ENCODE data around the gene FBRSL1.
"Not testable (repeated sequence)": the region's sequence is repeated elsewhere in the genome, so short reads cannot be mapped to it uniquely, and the experiment has no call there.

The FBRSL1 gene

DNA sequence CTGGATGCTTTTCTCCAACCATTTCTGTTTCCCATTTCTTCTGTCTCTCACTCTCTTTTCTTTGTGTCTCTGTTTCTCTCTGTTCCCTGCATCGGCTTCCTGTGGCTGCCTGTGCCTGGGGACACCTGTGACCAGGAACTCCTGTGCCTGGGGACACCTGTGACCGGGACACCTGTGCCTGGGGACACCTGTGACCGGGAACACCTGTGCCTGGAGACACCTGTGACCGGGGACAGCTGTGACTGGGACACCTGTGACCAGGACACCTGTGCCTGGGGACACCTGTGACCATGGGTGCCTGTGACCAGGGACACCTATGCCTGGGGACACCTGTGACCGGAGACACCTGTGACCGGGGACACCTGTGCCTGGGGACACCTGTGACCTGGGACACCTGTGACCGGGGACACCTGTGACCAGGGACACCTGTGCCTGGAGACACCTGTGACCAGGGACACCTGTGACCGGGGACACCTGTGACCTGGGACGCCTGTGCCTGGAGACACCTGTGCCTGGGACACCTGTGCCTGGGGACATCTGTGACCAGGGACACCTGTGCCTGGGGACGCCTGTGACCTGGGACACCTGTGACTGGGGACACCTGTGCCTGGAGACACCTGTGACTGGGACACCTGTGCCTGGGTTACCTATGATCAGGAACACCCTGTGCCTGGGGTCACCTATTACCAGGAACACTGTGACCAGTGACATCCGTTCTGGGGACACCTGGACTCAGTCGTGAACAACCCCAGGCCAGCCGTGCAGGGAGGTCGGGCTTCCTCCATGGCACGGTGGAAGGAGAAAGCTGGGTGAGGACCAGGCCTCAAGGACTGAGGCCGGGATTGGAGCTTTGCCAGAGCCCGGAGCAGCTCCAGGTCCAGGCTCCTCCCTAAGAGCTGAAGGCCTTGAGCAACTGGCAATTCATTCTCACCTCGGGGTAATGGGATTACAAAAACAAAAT lies 23.4 kb upstream of the FBRSL1 start:
- no peak overlapping the region for H3K4me3 ChIP-seq (ENCODE audit: low read depth, low read length)
- DNase-seq (ENCODE audit: low read depth): no peak

DNA sequence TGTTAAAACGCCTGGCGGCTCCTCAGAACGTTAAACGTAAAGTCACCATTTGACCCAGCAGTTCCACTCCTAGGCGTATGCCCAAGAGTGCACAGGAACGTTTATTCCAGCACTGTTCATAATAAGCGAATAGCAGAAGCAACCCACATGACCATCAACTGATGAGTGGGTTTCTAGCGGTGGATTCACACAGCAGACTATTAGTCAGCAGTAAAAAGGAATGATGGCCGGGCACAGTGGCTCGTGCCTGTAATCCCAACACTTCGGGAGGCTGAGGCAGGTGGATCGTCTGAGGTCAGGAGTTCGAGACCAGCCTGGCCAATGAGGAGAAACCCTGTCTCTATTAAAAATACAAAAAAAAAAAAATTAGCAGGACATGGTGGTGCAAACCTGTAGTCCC lies 22.4 kb upstream of the FBRSL1 start:
- DNase-seq (ENCODE audit: low read depth): no peak
- H3K4me3 ChIP-seq (ENCODE audit: low read depth, low read length): no peak overlapping the region

DNA sequence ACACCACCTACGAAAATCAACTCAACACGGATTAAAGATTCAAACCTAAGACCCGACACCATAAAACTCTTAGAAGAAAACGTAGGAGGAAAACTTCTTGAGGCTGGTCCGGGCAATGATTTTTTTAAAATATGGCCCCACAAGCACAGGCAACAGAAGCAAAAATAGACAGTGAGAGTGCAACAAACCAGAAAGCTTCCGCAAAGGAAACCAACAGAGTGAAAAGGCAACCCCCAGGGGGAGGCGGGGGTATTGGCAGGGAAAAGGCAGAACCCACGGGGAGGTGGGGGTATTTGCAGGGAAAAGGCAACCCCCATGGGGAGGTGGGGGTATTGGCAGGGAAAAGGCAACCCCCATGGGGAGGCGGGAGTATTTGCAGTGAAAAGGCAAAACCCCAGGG lies 20.5 kb upstream of the FBRSL1 start:
- DNase-seq (ENCODE audit: low read depth): no peak
- H3K4me3 ChIP-seq (ENCODE audit: low read depth, low read length): no peak overlapping the region

DNA sequence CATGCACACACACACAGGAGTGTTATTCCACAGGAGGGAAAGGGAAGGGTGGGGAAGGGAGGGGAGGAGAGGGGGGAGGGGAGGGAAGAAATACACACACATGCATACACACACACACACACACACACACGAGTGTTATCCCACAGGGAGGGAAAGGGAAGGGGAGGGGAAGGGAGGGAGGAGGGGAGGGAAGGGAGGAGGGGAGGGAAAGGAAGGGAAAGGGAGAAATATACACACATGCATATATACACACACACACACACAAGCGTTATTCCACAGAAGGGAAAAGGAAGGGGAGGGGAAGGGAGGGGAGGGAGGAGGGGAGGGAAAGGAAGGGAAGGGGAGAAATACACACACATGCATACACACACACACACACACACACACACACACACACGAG lies 19.6 kb upstream of the FBRSL1 start:
- no peak for DNase-seq (ENCODE audit: low read depth)

DNA sequence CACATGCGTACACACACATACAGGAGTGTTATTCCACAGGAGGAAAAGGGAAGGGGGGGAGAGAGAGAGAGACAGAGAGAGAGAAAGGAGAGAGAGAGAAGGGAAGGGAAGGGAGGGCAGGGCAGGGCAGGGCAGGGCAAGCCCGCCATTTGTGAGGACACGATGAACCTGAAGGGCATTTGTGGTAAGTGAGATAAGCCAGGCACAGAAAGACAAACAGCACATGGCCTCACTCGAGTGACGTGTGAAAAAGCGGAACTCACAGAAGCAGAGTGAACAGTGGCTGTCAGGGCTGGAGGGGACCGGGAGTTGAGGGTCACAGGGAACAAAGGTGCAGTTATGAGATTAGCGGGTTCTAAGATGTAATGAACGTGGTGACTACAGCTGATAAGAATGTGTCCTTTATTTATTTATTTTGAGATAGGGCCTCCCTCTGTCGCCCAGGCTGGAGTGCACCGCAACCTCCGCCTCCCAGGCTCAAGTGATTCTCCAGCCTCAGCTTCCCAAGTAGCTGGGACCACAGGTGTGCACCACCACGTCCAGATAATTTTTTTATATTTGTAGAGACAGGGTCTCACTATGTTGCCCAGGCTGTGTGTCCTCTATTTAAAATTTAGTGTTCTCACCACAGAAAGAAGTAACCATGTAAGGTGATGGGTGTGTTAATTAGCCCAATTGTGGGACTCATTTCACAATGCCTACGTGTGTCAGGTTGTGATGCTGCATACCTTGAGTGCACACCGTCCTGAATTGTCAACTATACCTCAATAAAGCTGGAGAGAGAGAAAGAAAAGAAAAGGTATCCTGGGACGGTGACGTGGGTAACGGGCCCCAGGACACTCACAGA lies 18.7 kb upstream of the FBRSL1 start:
- no peak overlapping the region for H3K4me3 ChIP-seq (ENCODE audit: low read depth, low read length)
- no peak for DNase-seq (ENCODE audit: low read depth)

More for the DNA sequence above, 19.6 kb upstream of the FBRSL1 start:
- H3K4me3 ChIP-seq (ENCODE audit: low read depth, low read length): no peak overlapping the region

DNA sequence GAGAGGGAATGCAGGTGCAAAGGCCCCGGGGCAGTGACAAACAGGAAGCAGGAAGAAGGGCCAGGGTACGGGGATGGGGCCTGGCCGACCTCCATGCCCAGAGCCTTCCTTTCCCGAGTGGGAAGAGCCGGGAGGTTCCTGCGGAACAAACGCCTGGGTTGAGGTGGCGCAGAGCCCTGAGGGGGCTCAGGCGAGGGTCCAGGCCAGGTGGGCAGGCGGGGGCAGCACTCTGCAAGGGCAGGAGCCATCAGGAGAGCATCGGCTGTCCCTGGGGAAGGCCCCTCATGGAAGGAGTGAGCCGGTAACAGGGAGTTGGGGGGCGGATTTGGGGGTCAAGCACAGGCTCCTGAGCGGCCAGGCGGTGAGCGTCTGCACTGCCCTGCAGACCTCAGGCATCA lies 18.1 kb upstream of the FBRSL1 start:
- DNase-seq (ENCODE audit: low read depth): no peak
- no peak overlapping the region for H3K4me3 ChIP-seq (ENCODE audit: low read depth, low read length)

DNA sequence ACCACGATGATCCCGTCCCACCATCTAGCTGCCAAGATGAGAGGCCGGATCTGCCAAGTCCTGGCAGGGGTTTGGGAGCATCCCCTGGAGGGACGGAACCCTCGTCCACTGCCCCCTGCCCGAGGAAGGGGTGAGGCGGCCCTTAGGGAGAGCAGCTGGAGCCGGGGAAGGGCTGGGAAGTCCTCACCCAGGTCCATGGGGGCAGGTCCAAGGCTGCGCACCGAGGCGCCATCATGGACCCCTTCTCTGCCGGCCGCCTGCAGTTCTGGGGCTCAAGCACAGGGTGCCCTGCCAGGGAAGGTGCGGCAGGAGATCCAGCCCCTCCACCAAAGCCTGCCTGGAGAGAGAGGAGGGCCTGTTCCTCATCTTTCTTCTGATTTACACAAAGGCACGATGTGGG lies 17.6 kb upstream of the FBRSL1 start:
- no peak overlapping the region for H3K4me3 ChIP-seq (ENCODE audit: low read depth, low read length)
- no peak for DNase-seq (ENCODE audit: low read depth)

DNA sequence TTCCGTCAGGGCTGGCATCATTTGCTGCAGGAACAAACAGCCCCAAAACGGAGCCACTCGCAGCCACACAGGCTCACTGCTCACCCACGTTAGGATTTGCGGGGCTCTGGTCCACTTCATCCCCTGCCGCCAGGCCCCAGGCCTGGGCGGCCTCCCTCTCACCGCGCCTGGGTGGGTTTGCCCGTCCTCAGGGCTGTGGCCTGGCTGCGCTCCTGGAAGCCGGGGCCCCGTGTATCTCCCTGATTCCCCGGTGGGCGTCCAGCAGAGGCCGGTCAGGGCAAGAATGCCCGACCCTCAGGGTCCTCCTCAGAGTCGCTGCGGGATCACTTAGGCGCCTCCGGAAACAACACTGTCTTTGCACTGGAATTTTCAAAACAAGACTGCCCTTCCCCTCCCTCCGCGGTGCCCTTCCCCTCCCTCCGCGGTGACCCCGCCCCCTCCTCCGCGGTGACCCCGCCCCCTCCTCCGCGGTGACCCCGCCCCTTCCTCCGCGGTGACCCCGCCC lies 15.7 kb upstream of the FBRSL1 start:
- no peak for DNase-seq (ENCODE audit: low read depth)
- peak overlapping the region; percentile 34 for H3K4me3 ChIP-seq (ENCODE audit: low read depth, low read length)

DNA sequence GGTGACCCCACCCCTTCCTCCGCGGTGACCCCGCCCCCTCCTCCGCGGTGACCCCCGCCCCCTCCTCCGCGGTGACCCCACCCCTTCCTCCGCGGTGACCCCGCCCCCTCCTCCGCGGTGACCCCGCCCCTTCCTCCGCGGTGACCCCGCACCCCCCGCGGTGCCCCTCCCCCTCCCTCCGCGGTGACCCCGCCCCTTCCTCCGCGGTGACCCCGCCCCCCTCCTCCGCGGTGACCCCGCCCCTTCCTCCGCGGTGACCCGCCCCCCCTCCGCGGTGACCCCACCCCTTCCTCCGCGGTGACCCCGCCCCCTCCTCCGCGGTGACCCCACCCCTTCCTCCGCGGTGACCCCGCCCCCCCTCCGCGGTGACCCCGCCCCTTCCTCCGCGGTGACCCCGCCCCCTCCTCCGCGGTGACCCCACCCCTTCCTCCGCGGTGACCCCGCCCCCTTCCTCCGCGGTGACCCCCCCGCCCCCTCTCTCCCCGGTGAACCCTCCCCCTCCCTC lies 15.1 kb upstream of the FBRSL1 start:
- H3K4me3 ChIP-seq (ENCODE audit: low read depth, low read length); DNase-seq (ENCODE audit: low read depth): not testable (repeated sequence)

DNA sequence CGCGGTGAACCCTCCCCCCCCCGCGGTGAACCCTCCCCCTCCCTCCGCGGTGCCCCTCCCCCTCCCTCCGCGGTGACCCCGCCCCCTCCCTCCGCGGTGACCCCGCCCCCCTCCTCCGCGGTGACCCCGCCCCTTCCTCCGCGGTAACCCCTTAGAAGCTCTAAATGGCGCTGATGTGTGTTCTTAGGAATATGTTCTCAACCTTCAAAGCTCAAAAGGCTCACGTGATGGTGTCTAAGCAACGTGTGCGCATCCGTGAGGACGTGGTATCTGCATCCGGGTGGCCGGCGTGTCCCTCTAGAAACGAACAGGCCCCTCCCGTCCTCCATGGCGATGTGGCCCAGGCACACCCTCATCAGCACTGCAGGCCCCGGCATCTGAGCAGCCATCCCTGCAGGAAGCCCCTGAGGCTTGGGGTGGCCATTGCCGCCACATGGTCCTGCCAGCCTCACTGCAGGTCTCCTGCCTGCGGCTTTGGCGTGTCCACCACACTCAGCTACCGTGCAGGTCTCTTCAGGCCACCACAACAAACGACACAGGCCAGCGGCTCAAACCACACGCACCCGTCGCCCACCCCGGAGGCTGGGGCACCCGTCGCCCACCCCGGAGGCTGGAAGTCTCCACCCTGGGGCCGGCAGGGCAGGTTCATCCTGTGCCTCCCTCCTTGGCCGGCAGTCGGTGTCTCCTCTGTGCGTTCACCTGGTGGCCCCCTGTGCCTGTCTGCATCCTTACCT lies 14.5 kb upstream of the FBRSL1 start:
- no peak overlapping the region for H3K4me3 ChIP-seq (ENCODE audit: low read depth, low read length)
- DNase-seq (ENCODE audit: low read depth): no peak

DNA sequence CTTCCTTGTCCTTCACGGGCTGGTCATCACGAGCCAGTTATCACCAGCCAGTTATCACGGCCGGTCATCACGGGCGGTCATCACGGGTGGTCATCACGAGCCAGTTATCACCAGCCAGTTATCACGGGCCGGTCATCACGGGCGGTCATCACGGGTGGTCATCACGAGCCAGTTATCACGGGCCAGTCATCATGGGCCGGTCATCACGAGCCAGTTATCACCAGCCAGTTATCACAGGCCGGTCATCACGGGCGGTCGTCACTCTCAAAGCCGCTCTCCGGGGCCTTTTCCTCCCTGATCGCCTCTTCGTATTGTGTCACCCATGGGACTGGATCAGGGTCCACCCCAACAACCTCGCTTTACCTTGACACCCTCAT lies 13.9 kb upstream of the FBRSL1 start:
- DNase-seq (ENCODE audit: low read depth): no peak
- H3K4me3 ChIP-seq (ENCODE audit: low read depth, low read length): no peak overlapping the region

DNA sequence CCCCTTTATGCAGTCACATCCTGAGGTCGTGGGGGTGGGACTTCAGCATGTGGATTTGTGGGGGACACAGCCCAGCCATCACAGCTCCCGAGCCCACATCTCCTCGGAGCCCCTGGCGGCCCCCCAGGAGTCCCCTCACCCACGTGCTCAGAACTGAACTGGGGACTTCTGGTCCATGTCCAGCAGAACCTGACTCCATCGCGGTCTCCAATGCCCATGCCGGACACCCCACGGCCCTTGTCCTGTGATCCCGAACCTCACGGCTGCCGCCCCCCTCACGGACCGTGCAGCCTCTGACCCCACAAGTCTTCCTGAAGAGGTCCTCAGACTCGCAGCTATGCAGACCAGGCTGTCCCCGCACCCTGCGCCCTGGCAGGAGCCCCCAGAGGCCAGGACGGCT lies 13.5 kb upstream of the FBRSL1 start:
- no peak for DNase-seq (ENCODE audit: low read depth)
- H3K4me3 ChIP-seq (ENCODE audit: low read depth, low read length): no peak overlapping the region

DNA sequence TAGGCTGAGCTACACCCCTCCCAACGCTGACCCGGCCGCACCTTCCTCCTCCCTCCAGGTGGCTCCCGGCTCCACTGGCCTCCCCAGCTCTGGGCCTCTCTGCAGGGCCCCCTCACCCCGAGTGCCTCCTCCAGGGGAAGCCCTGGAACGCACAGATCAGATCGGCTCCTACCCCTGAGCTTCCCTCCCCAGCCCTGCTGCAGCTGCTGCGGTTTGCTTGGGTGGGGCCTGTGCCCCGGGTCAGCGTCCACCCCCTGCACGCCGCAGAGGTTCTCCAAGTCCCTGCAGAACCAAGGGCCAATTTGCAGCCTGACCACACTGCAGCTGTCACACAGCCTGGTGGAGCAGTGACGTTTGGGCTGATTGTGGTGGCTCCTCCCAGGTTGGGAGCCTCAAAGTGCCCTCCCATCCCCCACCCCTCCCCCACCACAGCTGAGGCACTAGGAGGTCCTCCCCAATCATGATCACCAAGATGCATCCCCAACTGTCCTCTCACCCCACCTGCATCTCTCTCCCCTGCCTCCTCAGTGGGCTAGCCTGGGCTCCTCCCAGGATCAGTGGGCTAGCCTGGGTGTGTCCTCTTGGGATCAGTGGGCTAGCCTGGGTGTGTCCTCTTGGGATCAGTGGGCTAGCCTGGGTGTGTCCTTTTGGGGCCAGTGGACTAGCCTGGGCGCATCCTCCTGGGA lies 12.8 kb upstream of the FBRSL1 start:
- no peak for DNase-seq (ENCODE audit: low read depth)
- no peak overlapping the region for H3K4me3 ChIP-seq (ENCODE audit: low read depth, low read length)

DNA sequence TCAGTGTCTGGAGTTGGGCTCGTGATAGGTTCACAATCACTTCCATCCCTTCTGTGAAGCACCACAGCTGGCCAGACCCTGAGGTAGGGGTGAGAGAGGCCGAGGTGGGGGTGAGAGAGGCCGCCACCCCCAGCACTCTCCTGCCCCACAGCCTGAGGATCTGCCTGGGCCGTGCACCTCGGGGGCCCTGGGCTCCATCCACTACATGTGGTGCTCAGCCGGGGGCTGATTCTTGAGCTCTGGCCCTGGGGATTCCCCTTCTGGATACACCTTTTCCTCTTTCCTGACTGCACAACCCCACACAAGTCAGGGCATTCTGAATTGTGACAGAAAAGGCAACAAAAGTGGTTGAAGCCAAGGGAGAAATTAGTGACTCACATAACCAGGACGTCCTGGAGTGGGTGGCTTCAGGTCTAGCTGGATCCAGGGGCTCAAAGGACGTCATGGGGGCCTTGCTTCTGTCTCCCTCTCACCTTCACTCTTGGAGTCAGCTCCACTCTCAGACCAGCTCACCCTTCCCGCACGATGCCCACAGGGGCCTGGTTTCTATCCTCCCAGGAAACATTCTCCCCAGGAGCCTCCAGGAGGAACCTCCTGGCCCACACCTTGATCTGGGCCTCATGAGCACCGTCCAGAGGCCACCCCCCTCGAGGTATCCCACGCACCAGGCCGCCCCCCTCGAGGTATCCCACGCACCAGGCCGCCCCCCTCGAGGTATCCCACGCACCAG lies 12.1 kb upstream of the FBRSL1 start:
- DNase-seq (ENCODE audit: low read depth): no peak
- H3K4me3 ChIP-seq (ENCODE audit: low read depth, low read length): no peak overlapping the region

DNA sequence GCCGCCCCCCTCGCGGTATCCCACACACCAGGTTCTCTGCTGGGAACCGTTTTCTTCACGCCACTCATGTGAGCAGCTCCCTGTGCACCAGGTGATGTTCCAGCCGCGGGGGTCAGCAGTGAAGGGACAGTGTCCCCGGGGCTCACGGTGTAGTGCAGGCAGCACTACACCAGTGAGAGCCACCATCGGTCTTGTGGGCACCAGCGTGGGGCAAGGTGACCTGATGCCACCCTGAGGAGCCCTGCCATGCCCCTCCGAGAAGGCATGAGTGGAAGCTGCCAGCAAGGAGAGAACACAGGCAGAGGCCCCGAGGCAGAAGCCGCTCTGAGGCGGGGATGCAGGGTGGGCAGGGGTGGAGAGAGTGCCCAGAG lies 11.5 kb upstream of the FBRSL1 start:
- no peak overlapping the region for H3K4me3 ChIP-seq (ENCODE audit: low read depth, low read length)
- DNase-seq (ENCODE audit: low read depth): no peak

DNA sequence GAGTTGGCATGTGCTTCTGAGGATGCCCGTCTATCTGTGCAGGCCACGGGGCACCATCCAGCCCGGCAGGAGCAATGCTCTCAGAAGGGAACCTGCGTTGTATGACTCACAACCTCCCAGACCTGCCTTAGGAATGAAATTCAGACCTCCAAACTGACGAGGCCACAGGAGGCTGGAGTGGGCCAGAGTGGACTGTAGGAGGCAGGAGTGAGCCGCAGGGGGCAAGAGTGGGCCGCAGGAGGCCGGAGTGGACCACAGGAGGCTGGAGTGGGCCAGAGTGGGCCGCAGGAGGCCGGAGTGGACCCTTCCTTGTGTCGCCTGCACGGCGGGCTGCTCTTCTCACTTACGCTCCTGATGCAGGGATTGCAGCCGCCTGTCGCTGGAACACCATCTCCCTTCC lies 11.1 kb upstream of the FBRSL1 start:
- no peak overlapping the region for H3K4me3 ChIP-seq (ENCODE audit: low read depth, low read length)
- DNase-seq (ENCODE audit: low read depth): no peak

DNA sequence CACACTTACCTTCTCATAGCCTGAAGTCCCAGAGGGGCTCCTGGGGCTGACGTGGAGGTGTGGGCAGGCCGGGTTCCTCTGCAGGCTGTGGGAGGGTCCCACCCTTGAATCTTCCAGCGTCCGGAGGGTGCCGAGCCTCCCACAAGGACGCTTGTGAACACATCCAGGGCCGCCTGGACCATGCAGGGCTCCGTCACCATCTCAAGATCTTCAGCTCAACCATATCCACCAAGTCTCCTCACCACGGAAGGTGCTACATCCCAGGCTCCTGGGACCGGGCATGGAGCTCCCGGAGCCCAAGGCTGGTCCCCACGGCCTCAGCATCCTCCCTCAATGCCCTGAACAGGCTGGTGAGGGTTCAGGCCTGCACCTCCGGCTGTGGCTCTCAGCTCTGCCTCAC lies 10.7 kb upstream of the FBRSL1 start:
- DNase-seq (ENCODE audit: low read depth): no peak
- H3K4me3 ChIP-seq (ENCODE audit: low read depth, low read length): no peak overlapping the region

DNA sequence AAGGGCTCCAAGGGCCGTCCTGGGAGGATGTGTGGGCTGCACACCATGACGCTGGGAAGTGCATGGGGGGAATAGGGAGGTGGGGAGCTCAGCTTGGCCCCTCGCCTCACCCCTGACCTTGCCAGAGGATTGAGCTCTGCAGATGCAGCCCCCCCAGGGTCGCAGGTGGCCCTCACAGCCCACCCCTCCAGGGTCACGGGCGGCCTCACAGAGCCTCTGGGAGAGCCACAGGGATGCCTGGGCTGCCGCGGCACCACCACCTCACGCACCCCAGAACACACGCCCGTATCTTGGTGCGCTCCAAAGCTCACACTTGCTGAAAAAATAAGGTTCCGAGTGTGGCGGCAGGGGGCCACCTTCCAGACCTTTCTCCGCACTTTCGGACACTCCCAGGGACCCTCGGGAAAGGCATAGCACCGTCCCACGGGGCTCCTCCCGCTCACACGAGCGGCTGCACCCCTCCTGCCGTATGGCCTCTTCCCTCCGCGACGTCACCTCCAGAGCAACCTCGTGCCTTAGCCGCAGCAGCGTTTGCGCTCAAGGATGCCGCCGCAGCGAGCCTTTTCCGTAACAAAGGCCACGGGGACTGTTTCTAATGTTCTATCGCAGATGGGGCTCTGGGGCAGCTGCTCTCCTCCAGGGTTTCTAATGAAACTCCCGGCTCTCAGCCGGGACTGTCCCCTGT lies 9.9 kb upstream of the FBRSL1 start:
- no peak overlapping the region for H3K4me3 ChIP-seq (ENCODE audit: low read depth, low read length)
- DNase-seq (ENCODE audit: low read depth): no peak
